T-helper 22 cell (primary cell): ENCODE data around the gene FAM193B.
"Not testable (repeated sequence)": the region's sequence is repeated elsewhere in the genome, so short reads cannot be mapped to it uniquely, and the experiment has no call there.

Experiments
- DNase-seq: peaks from one replicate; pipeline ENCODE4 v3.0.0-alpha.2; 2020; ENCODE audit warnings: low read depth

FAM193B gene

DNA sequence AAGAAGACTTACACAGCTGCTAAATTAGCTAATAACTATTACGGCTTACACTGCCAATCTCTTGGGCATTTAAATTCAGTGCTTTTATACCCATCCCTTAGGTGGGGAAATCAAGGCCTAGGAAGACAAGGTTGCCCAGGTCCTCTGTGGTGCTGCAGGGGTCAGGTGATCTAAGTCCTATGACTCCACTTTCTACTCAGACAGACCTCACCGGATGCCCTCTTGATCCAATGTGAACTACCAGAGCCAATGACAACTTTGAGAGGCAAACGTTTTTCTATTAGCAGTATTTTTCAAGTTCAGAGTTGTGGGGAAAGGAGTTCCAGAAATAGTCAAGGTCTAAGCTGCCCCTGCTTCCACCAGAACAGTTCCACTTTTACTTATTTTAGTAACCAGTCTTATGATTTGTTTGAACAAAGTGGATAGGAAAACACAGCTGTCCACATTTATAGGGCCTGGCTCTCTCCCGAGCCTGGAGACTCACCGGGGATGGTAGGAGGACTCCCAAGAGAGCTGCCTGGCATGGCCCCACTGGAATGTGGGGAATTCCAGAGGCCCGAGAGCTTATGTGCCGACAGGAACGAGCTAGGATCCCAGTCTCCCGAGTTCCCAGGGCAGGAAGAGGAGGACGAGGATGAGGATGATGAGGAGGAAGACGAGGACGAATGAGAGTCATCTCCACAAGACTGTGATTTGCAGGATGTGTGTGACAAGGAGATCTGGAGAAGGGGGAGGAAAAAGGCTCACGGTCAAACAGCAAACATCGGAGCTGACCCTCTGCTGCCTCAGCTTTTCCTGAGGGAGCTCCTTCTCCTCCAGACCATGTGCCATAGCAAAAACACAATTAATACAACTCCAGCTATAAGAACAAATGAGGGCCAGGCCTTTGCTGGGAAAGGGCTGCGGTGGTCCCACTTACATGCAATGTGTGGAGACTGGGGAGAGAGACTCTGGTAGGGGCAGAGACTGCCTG lies 16.7 kb downstream of the FAM193B start:
- DNase-seq = no peak

DNA sequence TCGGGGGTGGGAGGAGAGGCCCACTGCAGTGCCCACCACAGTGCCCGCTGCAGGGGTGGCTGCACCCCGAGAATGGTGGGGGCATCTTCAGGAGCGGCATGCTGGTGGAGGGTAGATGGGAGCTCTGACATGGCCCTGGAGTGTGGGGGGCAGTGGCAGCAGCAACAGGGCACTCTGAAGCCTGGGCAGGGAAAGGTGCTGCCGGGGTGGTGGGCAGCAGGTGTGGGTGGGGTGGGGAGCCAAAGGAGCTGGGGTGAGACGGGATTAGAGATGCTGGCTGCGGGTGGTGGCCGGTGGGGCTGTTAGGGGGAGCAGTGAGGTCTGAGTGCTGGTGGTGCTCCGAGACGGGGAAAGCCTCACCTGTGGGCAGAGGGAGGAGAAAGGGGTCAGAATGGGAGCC lies 18.0 kb downstream of the FAM193B start:
- DNase-seq = no peak

DNA sequence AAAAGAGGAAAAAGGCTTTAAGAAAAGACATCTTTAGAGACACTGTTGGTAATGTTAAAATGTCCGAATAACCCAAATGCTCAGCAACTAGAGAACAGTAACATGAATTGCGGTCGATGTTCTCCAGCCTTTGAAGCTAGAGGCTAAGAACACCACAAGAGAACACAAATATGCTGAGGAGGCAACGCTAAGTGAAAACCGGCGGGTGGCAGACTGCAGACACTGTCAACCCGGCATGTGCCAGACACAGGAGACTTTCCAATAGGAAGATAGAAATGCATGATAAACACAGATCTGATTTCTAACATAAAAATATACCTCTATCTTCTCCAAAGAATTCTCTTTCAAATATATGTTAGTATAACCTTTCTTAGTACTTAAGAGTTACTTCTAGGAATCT lies 19.2 kb downstream of the FAM193B start:
- no peak for DNase-seq

DNA sequence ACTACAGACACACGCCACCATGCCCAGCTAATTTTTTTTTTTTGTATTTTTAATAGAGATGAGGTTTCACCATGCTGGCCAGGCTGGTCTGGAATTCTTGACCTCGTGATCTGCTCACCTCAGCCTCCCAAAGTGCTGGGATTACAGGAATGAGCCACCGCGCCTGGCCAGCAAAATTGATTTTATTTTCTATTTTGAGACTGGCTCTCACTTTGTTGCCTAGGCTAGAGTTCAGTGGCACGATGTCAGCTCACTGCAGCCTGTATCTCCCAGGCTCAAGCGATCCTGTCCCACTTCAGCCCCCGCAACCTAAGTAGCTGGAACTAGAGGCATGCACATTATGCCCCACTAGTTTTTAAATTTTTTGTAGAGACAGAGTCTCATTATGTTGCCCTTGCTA lies 19.9 kb downstream of the FAM193B start:
- not testable (repeated sequence) for DNase-seq

DNA sequence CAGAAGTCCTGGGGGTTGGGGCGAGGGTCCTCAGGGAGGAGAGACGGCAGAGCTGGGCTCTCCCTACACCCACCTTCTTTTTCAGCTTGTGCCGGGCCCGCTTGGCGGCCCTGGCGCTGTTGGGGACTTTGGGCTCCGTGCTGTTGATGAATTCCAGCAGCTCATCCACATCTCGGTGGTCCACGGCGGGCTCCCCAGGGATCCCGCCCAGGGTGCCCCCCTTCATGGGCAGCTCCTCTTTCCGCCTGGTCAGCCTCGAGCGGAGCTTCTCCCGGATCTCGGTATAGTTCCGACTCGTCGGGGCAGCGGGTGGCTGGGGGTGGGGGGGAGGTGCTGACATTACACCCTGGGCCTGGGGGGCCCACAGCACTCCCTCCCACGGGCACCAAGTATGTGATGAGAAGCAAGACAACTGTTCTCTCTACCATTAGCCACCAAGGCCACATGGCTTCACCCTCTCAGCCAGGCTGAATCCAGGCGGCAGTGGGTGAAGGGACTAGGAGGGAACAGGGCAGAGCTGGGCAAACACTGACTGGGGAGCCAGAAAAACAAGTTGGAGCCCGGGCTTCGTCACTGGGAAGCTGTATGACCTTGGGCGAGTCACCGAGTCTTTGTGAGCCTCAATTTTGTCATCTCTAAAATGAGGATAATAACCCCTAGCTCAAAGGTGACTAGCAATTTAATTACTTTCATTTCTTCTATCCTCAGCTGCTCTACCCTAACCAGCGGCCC lies 23.0 kb downstream of the FAM193B start:
- no peak for DNase-seq

DNA sequence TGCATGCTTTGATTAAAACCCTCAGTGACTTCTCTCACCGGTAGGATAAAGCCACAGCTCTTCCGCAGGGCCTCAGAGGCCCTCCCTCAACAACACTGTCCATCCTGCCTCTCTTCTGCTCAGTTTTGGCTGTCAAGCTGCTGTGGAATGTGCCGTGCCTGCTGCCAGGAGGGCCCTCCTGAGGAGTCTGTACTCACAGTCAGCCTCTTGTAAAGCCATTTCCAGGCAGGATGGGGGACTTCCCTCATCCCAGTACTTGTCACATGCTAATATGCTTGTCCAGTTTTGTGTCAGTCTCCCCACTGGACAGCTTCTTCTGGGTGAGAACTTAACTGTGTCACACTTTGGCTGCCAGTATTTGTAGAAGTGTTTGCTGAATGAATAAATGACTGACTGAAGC lies 23.7 kb downstream of the FAM193B start:
- DNase-seq = no peak

DNA sequence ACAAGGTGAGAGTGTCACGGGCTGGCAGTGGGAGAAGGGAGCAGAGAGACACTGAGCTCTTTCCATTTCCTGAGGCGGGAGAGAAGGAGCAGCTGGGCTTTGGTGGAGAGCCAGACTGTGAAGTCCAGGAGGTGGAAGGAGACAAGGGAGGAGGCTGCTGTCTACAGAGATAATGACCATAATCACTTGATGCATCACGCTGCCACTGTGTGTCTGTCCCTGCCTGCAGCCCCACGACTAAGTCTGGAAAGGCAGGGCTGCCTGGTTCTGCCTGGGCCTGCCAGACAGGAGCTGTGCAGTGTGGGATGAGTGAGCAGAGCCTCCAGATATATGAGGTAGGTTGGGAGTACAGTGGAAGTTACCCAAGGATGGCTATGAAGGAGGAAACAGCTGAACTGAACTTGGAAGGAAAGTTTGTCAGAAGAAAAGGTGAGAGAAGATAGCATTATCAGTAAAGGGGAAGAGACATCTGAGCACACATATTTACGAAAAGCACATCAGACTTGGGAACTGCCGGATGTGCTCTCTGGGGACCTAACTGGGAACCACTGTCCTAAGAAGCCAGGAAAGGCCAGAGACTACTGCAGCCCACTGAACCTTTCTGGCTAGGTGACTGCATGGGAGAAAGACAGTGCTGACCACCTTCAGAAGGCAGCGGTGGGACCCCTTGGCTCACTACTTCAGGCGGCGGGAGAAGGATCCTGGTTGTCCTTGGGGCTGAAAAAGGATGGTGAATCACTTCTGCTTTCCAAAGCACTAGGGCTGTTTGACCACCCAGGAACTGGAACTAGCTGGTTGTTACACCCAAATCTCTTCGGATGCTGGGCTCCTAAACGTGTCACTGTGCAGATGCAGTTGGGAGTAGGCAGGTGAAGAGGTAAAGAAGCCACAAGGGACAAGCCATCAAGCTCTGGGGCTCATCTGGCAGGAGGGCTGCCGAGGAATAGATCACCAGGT lies 24.8 kb downstream of the FAM193B start:
- no peak for DNase-seq

DNA sequence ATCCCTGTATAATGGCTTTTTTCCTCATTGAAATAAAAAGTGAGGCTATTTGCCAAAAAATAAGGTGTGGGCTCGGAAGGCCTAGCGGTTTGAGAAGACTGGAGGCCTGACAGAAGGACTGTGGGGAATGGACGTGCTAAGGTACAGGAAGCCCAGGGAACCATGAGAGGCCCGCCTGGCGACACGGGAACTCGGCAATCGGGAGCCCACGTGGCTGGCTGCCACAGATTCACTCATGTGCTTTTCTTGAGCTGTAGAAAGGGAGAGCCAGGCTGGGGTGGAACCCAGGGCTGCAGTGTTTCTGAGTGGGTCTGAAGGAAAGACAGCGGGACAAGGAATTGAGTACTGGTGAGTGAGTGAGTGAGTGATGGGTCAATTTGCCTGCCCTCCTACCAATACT lies 25.7 kb downstream of the FAM193B start:
- DNase-seq = no peak

DNA sequence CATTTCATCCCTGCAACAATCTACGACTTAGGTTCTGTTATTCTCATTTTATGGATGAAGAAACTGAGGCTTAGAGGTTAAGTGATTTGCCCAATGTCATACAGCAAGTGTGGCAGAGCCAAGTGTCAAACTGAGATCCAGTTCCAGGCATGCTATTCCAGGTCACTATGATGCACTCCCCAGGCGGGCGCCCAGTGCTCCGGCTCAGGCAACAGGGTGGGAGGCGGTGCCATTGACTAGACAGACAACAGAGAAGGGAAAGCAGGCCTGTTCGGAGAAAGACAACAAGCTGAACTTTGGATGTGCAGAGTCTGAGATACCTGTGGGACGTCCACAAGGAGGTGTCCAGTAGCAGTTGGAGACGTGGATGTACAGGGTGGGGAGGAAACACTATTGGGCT lies 26.8 kb downstream of the FAM193B start:
- no peak for DNase-seq

DNA sequence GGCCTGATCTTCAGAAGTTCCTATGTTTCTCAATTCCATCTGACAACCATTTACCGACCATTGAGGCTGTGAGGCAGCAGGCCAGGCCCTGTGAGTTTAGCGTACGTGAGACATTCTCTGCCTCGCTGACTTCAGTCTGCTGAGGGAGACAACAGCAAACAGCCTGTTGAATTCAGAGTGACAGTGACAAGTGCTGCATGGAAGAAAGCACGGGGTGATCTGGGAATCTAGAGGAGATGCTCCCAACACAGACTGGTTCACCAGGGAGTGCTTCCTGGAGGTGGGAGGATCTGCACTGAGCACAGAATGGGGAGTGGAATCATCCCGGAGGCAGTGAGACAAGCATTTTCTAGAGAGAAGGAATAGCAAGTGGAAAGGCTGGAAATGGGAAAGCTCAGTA lies 27.6 kb downstream of the FAM193B start:
- no peak for DNase-seq

DNA sequence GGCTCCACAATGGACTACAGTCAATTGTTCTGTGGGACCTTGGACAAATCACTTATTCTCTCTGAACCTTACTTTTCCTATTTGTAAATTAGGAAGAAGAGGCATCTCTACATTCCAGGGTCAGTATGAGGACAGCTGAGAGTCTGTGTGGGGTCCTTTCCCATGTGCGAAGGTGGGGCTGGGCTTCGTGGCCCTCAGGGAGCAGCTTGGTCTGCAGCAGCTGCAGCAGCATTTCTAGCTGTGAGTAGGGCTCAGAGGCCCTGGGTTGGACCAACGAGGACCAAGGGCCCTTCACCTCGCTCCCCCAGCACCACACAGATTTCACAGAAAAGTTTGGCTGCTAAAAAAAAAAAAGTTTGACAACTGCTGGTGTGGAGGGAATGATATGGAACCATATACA lies 28.2 kb downstream of the FAM193B start:
- no peak for DNase-seq

DNA sequence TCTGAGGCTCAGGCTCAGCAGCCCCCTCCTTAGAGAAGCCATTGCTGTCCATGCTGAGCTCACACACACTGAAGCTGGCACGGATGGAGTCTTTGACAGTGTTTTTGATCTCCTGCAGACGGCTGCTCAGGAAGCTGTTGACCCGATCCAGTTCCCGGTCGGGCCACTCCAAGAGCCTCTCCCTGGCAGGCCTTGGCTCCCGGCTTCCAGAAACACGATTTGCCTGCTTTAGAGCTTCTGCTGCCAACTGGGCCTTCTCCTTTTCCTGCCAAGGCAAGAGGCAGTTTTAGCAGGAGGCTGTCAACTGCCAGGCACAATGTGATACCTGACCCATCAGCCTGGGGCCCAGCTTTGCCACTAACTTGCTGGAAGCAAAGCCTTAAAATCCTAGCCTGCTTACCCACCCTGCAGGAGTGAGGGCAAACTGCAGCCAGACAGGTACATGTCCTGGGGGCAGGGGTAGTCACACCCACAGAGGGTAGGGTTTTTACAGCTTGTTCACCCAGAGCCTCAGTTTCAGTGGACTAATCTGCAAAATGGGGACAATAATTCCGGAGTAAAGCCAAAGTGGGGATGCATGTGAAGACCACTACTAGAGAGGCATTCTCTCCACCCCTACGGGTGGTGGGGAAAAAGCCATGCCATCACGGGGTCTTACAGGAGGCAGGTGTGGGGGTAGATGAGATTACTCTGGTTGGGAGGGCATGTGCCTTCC lies 29.3 kb downstream of the FAM193B start:
- no peak for DNase-seq

DNA sequence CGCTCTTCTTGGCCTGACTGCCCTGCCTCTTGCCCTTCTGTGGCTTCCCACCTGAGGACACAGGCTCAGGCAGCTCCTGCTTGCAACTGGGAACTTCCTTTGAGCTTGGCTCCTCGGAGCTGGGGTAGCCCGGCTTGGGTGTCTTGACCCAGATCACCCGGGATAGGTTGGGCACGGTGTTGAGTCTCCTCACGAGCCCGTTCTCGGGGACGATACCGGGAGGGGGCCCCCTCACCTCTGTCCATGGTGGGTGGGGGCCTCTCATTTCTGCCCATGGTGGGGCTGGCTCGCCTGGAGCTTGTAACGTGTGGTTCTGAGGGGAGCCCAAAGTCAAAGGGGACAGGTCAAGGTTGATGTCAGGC lies 29.8 kb downstream of the FAM193B start:
- no peak for DNase-seq

DNA sequence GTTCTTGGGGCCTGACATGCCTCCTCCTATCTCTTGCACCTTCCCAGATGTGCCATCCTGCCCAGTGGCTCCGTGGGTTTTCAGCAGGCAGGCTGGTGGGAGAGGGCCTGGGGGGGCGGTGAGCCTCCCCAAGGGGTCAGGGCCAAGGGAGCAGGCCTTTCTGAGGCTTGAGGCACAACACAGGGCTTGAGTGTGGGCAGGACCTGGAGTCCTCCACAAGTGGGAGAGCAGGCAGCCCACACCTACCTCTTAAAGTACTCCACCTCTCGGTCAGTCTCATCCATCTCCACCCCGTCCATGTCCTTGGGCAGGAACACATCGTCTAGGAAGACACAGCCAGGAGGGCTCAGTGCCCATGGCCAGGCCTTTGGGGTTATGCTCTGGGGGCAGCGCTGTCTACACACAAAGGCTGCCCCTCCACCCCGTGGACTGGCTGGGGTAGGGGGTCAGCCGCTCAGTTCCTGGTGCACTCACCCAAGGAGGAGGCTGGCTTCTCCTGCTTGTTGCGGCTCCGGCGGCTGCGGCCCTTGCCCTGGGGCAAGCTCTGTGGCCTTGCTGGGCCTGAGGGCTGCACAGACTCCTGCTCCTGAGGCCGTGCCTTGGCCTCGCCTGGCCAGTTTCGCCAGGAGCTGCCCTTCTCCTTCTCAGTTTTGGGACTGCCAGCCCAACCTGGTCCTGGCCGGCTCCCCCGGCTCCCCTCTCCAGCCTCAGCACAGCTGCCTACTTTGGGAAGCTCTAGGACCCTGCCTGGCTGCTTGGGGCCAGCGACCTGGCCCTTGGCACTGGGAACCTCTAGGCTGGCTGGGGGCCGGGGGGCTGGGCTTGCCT lies 30.4 kb downstream of the FAM193B start:
- DNase-seq = no peak

DNA sequence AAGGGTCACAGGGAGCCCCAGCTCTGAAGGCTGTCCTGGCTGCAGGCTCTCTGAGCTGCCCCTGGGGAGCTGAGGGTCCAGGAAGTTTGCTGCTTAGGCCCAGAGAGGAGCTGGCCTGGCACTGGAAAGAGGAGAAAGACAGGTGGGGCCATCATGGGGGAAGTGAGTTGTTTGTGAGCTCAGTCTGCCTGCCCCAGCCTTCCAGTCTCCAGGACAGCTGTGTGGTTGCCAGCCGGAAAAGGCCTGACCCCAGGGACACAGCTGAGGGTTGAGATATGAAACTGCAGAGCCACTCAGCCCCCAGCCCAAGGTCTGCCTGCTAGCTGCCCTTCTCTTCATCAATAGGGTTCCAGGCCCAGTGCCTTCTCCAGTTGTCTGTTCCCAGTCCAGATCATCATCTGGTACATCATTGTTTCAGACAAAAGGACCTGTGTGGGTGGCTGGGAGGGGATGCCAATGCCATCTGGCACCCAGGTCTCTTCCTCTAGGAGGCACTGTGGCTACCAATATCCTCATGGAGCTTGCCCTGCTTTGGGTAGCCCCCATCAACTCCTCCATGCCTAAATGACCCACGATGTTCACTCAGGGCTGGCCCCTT lies 33.3 kb downstream of the FAM193B start:
- DNase-seq = no peak

DNA sequence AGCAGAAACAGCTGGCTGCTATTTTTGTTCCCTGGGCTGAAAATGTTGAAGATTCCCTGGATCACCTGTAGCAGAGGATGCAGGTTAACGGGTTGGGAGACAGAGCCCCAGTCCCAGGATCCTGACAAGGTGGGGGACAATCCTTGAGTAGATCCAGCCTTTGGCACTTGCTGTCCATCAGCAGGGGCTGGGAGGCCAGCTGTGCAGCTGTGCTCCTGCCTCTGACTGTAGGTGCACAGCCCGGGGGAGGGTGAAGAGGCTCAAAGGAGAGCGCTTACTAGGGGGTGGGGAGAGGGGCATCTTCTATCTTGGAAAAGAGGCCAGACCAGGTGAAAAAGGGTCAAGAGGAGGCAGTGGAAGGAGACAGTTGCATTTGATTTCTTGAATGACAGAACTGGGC lies 34.1 kb downstream of the FAM193B start:
- no peak for DNase-seq

DNA sequence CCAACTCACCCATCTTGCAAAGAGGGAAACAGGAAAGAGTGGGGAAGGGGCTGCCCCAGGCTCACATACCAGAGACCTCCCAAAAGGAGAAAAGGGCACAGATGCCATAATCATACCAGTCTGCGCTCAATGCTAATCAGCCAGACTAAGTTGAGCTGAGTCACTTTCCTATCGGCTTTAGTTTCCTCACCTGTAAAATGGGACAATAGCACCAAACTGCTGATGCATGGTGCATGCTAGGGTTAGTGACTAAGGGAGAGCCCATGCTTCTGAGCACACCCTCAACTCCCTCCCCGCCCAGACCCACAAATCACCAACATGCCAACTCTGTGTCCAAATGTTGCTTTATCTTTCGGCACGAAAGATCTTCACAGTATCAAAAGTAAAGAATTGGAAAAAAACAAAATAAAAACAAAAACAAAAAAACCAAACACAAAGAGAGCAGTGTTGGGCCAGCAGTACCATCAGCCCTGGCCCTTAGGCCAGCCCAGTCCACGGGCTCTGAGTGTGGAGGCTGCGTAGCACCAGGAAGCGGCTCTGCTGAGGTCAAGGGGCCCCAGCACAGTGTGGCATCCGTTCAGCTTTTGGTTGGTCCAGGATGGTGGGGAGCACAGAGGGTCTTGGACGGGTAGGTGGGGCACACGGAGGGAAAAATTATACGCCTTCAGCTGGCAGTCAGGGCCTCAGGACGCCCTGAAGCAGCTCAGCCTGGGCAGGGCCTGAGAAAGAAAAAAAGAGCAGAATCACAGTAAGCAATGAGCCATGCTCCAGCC lies 34.7 kb downstream of the FAM193B start:
- no peak for DNase-seq

DNA sequence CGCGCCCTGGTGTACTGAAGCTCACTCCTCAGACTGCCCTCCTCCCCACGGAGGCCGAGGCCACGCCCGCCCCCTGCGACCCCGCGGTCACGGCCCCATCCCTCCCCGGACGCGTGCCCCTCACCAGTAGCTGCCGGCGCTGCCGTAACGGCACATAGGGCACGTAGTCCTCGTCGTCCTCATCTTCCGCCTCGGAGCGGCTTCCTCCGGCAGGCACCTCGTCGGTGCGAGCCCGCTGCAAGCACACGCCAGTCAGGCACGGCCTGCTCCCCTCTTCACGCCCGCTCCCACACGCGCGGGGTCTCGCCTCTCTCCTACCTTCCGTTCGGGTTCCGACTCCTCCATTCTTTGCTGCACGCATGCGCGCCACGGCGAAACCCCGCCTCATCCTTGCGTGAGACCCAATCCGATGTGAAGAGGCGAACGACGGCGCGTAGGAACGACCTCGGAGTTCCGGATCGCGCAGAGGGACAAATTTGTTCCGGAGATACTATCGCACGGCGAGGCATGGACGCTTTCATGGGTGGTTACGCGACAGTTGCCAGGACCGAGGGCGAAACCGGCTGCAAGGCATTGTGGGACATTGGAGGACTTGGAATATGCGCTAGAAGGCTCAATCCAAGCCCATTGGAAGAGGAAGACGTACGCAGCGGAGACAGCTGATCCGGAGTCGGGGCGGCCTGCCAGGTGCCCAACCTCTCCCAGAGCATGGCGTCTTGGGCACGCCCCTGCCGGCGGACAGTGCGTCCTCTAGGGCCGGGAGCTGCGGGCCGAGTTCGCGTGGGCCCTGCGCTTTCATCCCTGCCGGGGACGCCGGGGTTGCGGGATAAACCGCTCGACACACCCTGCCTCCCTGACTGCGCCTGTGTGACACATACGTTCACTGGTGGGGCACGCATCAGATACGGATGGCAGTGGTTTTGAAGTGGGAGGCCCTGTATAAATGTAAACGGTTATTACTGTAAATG lies 37.5 kb downstream of the FAM193B start, which contains the start of gene DDX41:
DDX41 (minus strand) TSS at position 361 of the 968 bp plus-strand sequence; CDS start at position 345, 16 bp downstream.
- peak; percentile 94 for DNase-seq
